Measurements from ENCODE around the gene IQCE.
A peak's percentile ranks its signal among the peaks of the same experiment; 100 is the strongest.
"Not testable (repeated sequence)": the region's sequence is repeated elsewhere in the genome, so short reads cannot be mapped to it uniquely, and the experiment has no call there.

IQCE gene

DNA sequence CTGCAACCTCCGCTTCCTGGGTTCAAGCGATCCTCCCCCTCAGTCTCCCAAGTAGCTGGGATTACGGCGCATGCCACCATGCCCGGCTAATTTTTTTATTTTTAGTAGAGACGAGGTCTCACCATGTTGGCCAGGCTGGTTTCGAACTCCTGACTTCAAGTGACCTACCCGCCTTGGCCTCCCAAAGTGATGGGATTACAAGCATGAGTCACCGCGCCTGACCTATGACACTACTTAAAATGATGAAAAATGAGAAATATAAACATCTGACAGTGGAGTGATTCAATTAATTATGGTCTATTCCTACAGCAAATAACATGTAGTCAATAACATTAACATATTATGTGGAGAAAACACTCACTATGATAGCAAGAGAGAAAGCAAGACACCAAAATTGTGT, 5.7 kb upstream of the IQCE start:
- DNase-seq (ENCODE audit: low read depth in 1 of 2, low spot score in 1 of 2): no peak

GRCh38 chr7:2553831-2554581, 4.8 kb upstream of the IQCE start:
- DNase-seq (ENCODE audit: low read depth in 1 of 2, low spot score in 1 of 2): no peak

- DNase-seq (ENCODE audit: low read depth in 1 of 2, low spot score in 1 of 2): no peak
Observed at GRCh38 chr7:2554661-2555111, 4.1 kb upstream of the IQCE start.

GRCh38 chr7:2555121-2556052, 3.4 kb upstream of the IQCE start, which contains the start of gene BRAT1:
TSS of gene BRAT1 (minus strand) at chr7:2555524. CDS start at chr7:2554431, 1,093 bp downstream.
- DNase-seq (ENCODE audit: low read depth in 1 of 2, low spot score in 1 of 2): peak; percentile 91 to 94

DNA sequence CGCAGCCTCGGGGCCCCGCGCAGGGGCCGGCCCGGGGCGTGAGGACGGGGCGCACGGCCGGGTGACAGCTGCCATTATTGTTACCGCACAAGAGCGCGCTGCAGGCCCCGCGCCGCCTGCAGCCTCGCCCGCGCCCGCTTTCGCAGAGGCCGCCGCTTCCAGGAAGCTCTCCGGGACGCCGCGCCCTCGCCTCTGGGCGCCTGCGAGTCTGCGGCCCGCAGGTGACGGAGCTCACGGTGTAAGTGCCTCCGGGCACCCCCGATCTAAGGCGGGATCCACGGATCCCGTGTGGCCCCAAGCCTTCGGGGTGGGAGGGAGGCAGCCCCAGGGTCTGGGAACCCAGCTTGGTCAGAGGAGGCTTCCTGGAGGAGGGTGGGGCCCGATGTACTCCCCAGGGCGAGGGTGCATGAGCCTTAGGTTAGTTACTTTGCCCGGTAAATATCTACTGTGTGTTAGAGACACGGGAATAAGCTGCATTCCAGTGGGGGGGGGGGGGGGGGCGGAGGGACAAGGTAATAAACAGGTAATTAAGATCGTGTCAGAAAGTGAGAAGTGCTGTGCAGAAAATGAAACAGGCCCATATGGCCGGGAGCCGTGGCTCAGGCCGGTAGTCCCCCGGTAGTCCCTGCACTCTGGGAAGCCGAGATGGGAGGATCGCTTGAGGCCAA, 638 bp downstream of the IQCE start:
- DNase-seq (ENCODE audit: low read depth in 1 of 2, low spot score in 1 of 2): peak in 1 of 2 donors; percentile 14

GRCh38 chr7:2563955-2564354, 5.2 kb downstream of the IQCE start:
- not testable (repeated sequence) for DNase-seq (ENCODE audit: low read depth in 1 of 2, low spot score in 1 of 2)

DNA sequence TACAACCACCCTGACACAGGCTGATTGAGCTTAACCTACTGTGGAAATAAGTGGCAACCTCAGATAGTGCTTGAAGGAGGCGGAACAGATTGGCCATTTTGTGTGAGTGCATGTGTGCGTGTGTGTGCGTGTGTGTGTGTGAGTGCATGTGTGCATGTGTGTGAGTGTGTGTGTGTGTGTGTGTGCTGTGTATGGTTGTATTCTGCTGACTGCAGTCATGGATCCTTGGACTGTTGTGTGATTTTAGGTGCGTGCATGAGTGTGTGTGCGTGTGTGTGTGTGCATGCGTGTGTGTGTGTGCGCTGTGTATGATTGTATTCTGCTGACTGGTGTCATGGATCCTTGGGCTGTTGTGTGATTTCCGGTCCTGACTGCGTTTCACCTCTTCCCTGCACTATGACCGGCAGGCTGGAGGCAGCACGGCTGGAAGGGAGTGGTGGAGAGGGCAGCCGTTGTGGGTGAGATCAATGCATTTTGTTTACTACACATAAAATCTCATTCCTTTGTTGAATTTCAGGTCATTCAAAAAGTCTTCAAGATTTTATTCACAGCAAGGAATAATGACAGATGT, 6.3 kb downstream of the IQCE start:
- DNase-seq (ENCODE audit: low read depth in 1 of 2, low spot score in 1 of 2): no peak

DNA sequence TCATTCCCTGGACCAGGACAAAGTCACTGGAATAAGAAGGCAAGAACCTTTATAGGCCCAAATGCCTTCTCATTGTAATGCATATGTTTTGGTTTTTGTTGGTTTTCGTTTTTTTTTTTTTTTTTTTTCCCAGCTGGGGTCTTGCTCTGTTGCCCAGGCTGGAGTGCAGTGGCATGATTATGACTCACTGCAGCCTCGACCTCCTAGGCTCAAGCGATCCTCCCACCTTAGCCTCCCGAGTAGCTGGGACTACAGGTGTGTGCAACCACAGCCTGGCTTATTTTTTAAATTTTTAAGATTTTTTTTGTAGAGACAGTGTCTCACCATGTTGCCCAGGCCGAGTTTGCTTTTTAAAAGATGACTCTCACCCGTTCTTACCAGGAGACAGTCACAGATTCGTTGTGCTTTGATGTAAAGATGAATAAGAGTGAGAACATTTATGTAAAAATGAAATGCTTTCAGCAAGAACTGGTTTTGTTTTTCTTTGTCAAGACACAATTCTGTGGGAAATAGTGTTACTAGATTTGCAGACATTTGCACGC, 7.6 kb downstream of the IQCE start:
- no peak for DNase-seq (ENCODE audit: low read depth in 1 of 2, low spot score in 1 of 2)

DNA sequence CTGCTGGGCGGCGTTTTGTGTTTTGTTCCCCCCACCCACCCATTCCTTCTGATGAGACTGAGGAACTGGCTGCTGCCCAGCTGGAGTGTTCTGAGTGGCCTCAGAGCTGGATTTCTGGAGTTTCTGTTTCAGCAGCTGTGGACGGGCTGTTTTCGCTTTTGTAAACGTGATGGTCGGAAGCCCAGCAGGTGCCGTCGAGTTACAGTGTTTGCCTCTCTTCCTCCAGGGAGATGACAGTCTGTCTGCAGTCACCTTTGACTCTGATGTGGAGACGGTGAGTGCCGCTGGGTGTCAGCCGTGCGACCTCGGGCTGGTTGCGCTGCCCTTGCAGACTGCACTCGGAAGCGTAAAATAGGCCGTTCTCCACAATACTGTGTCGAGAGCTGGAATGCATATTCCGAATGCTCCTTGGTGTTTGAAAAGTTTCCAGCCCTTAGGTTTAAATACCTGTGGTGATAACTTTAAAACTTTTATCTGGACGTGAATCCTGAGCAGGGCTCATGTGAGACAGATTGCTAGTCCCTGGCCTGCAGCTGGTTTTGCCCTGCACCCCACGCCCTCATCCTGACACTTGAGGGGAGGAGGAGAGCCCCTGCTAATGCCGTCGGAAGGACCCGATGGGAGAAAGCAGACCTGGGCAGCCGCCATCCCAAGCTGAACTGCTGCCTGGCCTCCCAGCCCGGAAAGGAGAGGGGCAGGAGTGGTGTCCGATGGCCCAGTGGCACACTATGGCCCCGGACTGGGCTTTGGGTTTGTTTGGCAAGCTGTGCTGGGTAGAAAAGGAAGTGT, 8.3 kb downstream of the IQCE start:
- DNase-seq (ENCODE audit: low read depth in 1 of 2, low spot score in 1 of 2): no peak

GRCh38 chr7:2567679-2568278, 9.0 kb downstream of the IQCE start:
- no peak for DNase-seq (ENCODE audit: low read depth in 1 of 2, low spot score in 1 of 2)

GRCh38 chr7:2568521-2569223, 9.9 kb downstream of the IQCE start:
- DNase-seq (ENCODE audit: low read depth in 1 of 2, low spot score in 1 of 2): no peak

DNA sequence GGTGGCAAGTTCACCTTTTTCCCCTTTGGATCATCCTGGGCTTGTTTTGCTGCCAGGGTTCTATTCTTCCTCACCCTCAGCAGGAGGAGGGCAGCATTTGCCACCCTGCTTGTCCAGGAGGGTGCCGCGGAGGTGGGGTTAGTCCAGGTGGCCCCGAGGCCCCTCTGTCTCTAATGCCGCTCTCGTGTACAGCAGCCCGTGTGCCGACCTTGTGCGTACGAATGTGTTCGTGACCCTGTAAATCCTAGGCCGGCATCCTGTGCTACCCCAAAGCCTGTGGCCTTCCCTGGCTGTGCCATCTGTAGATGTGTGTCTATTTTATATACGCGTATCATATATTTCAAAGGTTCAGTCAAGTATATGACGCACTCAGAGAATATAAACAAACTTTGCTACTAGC, 10.6 kb downstream of the IQCE start:
- DNase-seq (ENCODE audit: low read depth in 1 of 2, low spot score in 1 of 2): no peak

GRCh38 chr7:2570021-2570420, 11.2 kb downstream of the IQCE start:
- DNase-seq (ENCODE audit: low read depth in 1 of 2, low spot score in 1 of 2): no peak

DNA sequence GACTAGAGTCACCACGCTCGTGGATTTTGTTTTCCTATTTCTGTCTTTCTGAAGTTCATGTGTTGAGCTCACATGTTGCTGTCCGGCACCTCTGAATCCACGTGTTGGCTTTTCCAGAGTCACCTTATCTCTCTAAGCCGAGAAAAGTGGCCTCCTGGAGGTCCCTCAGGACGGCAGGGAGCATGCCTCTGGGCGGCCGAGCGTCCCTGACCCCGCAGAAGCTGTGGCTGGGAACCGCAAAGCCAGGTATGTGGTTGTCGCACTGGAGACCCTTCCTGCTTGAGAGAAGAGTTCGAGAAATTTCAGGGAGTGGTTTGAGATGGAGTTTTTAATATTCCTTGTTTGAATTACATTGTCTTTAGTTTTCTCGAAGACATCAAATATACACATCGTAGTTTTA, 12.6 kb downstream of the IQCE start:
- no peak for DNase-seq (ENCODE audit: low read depth in 1 of 2, low spot score in 1 of 2)

DNA sequence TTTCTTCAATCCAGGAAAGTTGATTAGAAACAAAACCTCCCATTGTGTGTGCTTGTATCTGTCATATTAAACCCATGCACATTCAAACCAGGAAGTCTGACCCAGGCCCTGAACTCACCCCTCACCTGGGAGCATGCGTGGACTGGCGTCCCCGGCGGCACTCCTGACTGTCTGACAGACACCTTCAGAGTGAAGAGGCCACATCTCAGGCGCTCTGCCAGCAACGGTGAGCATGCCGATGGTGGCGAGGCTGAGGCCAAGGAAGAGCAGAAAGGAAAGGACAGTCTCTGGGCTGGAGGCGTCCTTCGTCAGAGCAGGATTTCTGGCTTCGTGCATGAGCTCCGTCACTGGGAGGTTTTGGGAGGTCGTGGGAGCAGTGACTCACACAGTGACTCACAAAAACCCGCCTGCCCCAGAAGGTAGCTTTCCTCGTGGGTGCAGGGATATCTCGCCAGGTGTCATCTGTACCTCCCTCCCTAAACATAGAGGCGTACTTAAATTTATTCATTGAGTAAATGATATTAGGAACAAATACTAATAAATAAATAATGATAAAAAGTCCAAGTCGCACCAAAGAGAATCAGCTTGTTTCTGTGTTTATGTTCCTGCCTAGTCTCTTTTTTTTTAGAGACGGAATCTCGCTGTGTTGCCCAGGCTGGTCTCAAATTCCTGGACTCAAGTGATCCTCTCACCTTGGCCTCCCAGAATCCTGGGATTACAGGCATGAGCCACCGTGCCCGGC, 13.5 kb downstream of the IQCE start:
- DNase-seq (ENCODE audit: low read depth in 1 of 2, low spot score in 1 of 2): no peak

DNA sequence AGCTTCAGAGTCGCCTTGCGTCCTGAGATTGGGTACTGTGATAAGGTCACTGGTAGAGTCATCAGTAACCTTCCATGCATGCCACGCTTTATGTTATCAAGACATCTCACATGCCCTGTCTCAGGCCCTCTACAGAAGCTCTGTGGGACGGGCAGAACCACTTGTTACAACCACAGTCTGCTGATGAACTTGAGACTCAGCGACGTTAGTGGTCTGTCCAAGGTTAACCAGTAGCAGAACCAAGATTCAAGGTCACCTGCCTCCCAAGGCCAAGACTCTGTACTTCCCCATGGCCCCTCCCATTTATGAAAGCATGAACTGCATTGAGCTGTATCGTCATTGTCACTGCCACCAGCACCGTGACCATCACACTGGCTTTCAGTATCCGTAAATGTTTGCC, 15.0 kb downstream of the IQCE start:
- no peak for DNase-seq (ENCODE audit: low read depth in 1 of 2, low spot score in 1 of 2)

- no peak for DNase-seq (ENCODE audit: low read depth in 1 of 2, low spot score in 1 of 2)
Observed at GRCh38 chr7:2575046-2575732, 16.4 kb downstream of the IQCE start.

Data from activated T-helper 1 cell treated with anti-CD3 and anti-CD28 coated beads, Interleukin-2, amount 50 U/mL, for 16 hours (primary cell).